ENCODE data around the gene TIMP1. TPM values are rescaled to one million over a fixed set of nuclear protein-coding genes. Genes with fewer than 3 reads are reported as not detected.

Gene TIMP1
- total RNA-seq, 2 experiments from 2014 or later: 40.3 to 48.4 TPM

DNA sequence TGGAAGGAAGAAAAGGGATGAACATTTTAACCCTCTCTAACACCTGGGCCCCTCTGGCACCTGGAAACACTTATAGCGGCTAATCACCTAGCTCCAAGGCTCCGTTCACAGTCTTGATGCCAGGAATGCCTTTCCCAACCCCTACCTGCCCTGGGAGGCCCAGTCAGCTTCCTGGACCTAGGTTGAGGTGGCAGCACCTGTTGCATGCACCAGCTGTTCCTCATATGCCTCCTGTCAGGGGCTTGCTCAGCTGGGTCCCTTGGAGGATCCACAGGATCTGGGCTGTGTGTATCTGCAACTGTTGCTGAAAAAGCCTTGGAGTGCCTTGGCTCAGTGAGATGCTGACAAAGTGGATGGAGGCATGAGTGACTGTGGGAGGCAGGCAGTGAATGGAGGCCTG, 43.1 kb downstream of the TIMP1 start:
- Mint-ChIP-seq H3K36me3 (ENCODE audit: low read depth) (peaks cover 4% of the 10 kb centered on the region), H3K4me1 (peaks cover 30% of the 10 kb centered on the region), H3K9me3 (ENCODE audit: low read depth) (no peaks in the 10 kb centered on the region), H3K27ac (no peak overlapping the region), H3K4me3 (no peak overlapping the region), H3K27me3 (no peaks in the 10 kb centered on the region)
- intact Hi-C loops (cut with DNase I, micrococcal nuclease): loop anchor here in 1 of 2 experiments (5.0 kb wide), 1 partner anchor 63 kb away; the partner anchor contains the start of gene ARAF
- ChIA-PET POLR2A (no interaction called here), CTCF (interaction anchor here (0.6 kb wide), 1 partner anchor 229 kb away, joined by 3 read pairs; no protein-coding TSS in a partner anchor)
- DNase-seq (no peak), ATAC-seq (no peak)

DNA sequence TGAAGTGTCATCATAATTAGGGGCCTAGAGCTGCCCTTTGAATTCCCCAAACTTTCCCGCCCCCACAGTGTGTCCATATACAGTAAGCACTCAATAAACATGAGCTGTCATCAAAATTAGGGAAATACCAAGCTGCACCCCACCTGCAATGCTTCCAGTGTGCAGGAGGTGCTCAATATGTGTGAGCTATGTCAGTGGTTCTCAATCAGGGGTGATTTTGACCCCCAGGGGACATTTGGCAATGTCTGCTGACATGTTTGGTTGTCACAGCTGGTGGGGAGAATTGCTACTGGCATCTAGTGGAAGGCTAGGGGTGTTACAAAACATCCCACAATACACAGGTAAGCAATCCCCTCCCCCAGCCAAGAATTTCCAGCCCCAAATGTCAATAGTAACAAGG, 46.7 kb downstream of the TIMP1 start:
- ATAC-seq (peak; percentile 33), DNase-seq (peak; percentile 35)
- no peaks in the 10 kb centered on the region for H3K27me3 Mint-ChIP-seq
- H3K9me3 Mint-ChIP-seq (ENCODE audit: low read depth): no peaks in the 10 kb centered on the region
- H3K4me1 Mint-ChIP-seq: peaks cover 23% of the 10 kb centered on the region
- H3K4me3 Mint-ChIP-seq: peak overlapping the region; percentile 54
- ChIA-PET POLR2A (no interaction called here), CTCF (interaction anchor here (0.5 to 1.2 kb wide), 3 partner anchors 15 to 438 kb away, joined by 3 to 5 read pairs (median 4); no protein-coding TSS in a partner anchor)
- H3K36me3 Mint-ChIP-seq (ENCODE audit: low read depth): peaks cover 4% of the 10 kb centered on the region
- H3K27ac Mint-ChIP-seq: peak overlapping the region; percentile 82
- intact Hi-C loops (cut with DNase I, micrococcal nuclease): loop anchor here (2.0 to 5.0 kb wide), 2 partner anchors 46 to 67 kb away; partner anchors contain the start of genes ARAF (in 1 of the 2) and TIMP1 (in 1 of the 2)

DNA sequence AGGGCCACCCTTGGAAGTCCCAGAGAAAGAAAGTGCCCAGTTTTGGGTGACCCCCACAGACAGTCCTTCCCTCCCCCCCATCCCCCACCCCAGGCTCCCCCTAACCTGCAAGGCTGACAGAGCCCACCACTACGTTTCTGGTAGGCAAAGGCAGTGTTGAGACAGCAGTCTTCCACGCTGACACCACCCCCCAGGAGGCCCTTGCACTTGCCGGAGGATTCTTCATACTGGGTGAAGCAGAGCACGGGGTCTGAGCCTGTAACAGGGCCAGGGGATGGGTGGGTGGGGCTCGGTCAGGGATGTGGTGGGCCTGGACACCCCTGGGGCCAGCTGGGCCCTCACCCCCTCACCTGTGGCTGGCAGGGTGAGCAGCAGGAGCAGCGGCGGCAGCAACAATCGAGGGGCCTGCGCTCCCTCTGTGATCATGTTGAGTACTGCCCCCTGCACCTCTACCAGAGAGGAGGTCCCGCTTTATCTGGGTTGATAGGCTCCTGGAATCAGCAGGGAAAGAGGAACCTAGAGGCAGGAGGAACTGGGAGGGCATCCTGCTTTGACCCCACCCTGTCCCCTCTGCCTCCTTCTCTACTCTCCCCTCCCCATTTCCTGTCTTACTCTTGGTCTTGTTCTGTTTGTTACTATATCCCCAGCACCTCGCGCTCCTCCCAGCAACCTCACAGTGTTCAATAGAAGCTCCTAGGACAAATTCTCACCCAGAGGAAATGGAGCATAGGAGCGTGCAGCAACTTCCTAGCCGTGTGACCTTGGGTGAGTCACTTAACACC, 47.4 kb downstream of the TIMP1 start, which contains the start of gene CFP:
CFP (minus strand) TSS at position 512 of the 782 bp plus-strand sequence; CDS start at position 426, 86 bp downstream.
- CTCF ChIA-PET: interaction anchor here (1.2 kb wide), 1 partner anchor 15 kb away, joined by 5 read pairs; no protein-coding TSS in a partner anchor

DNA sequence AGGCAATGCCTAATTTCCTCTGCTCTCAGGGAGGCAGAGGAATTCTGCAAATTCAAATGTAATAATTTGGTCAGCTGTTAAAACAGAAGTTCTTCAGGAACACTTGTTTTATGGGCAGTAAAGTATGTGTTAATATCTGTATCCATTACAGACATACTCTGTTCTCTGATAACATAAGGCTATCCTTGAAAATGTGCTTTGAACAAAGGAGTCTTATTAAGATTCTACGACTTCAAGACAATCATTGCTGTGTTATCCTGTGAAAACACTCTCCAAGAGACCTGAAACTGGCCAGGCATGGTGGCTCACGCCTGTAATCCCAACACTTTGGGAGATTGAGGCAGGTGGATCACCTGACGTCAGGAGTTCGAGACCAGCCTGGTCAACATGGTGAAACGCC, 49.4 kb downstream of the TIMP1 start:
- ChIA-PET POLR2A (no interaction called here), CTCF (interaction anchor here (1.1 kb wide), 1 partner anchor 10 kb away, joined by 4 read pairs; no protein-coding TSS in a partner anchor)
- no peaks in the 10 kb centered on the region for H3K9me3 Mint-ChIP-seq (ENCODE audit: low read depth)

More for the DNA sequence above, 47.4 kb downstream of the TIMP1 start, which contains the start of gene CFP:
- DNase-seq (peak; percentile 23), ATAC-seq (peak; percentile 71)
- POLR2A ChIA-PET: no interaction called here
- intact Hi-C loops (cut with DNase I, micrococcal nuclease): loop anchor here (2.0 to 5.0 kb wide), 2 partner anchors 47 to 67 kb away; partner anchors contain the start of genes ARAF (in 1 of the 2) and TIMP1 (in 1 of the 2)
- Mint-ChIP-seq H3K36me3 (ENCODE audit: low read depth) (peaks cover 4% of the 10 kb centered on the region), H3K27ac (peak within 1 kb of the TSS; percentile 87), H3K27me3 (no peaks in the 10 kb centered on the region), H3K9me3 (ENCODE audit: low read depth) (no peaks in the 10 kb centered on the region), H3K4me1 (peaks cover 22% of the 10 kb centered on the region), H3K4me3 (peak within 1 kb of the TSS; percentile 54)

DNA sequence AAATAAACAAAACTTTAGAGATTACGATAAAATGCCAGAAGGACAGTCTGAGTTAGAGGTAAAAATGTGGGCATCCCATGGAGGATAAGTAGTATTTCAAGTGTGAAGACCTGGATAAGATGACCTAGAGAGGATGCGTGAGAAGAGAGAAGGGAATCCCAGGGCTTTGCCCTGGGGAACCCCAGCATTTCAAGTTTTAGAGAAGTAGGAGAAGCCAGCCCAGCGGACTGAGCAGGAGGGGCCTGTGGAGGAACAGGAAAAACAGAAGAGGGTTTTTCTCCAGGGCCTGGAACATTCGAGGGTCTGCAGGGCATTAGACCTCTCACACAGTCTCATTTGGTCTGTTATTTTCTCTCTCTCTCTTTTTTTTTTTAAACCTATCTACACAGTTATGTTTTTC, 50.4 kb downstream of the TIMP1 start:
- ATAC-seq (no peak), DNase-seq (no peak)
- POLR2A ChIA-PET: no interaction called here
- H3K4me3 Mint-ChIP-seq: no peak overlapping the region
- peak overlapping the region; percentile 37 for H3K27ac Mint-ChIP-seq
- H3K9me3 Mint-ChIP-seq (ENCODE audit: low read depth): no peaks in the 10 kb centered on the region
- CTCF ChIA-PET: no interaction called here
- H3K4me1 Mint-ChIP-seq: peaks cover 31% of the 10 kb centered on the region
- H3K36me3 Mint-ChIP-seq (ENCODE audit: low read depth): peaks cover 15% of the 10 kb centered on the region
- no peaks in the 10 kb centered on the region for H3K27me3 Mint-ChIP-seq
- intact Hi-C loops (cut with DNase I, micrococcal nuclease): no loop called here

More for the DNA sequence above, 49.4 kb downstream of the TIMP1 start:
- no peak overlapping the region for H3K27ac Mint-ChIP-seq
- H3K4me1 Mint-ChIP-seq: peaks cover 26% of the 10 kb centered on the region
- peaks cover 7% of the 10 kb centered on the region for H3K36me3 Mint-ChIP-seq (ENCODE audit: low read depth)
- intact Hi-C loops (cut with DNase I, micrococcal nuclease): no loop called here
- no peak for DNase-seq
- no peaks in the 10 kb centered on the region for H3K27me3 Mint-ChIP-seq
- ATAC-seq: no peak
- no peak overlapping the region for H3K4me3 Mint-ChIP-seq

DNA sequence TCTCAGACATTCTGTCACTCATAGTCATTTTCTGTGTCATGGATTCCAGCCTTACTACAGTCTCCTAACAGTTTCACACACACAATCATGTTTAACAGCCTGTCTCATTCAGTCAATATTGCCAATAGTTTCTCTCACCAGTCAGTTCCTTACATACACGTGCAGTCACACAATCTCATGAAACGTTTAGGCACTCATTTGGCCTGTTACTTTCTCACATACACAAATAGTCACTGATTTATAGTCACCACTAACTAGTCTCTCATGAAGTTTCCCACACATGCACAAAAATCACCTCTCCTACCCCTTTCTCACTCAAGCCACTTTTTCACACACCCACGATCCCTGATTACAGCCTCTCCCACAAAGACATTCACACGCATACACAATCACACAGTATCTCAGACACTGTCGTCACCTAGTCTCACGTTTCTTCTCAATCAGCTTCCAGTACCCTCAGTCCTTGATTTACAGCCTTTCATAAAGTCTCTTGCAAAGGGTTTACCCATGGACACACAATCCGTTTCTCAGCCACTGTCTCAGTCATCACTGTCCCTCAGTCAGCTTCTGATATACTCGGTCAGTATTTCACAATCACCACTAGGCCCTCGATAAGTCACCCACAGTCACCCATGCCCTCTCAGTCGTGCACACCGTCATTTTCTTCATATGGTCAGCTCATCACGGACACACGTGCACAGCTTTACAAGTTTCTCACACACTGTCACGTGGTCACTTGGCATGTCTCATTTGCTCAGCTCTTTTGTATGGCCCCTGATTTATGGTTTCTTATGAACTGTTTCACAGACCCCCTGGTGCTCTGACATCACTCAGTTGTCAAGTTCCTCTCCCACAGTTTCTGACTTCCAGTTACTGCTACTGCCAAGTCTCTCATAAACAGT, 51.7 kb downstream of the TIMP1 start:
- intact Hi-C loops (cut with DNase I, micrococcal nuclease): no loop called here
- ATAC-seq: no peak
- H3K27ac Mint-ChIP-seq: no peak overlapping the region
- H3K4me1 Mint-ChIP-seq: peaks cover 34% of the 10 kb centered on the region
- ChIA-PET POLR2A (interaction anchor here (1.5 kb wide), 1 partner anchor 17 kb away, joined by 3 read pairs; the partner anchor contains the start of gene ELK1), CTCF (no interaction called here)
- DNase-seq: no peak
- H3K36me3 Mint-ChIP-seq (ENCODE audit: low read depth): peaks cover 25% of the 10 kb centered on the region
- H3K27me3 Mint-ChIP-seq: no peaks in the 10 kb centered on the region
- no peaks in the 10 kb centered on the region for H3K9me3 Mint-ChIP-seq (ENCODE audit: low read depth)
- no peak overlapping the region for H3K4me3 Mint-ChIP-seq

DNA sequence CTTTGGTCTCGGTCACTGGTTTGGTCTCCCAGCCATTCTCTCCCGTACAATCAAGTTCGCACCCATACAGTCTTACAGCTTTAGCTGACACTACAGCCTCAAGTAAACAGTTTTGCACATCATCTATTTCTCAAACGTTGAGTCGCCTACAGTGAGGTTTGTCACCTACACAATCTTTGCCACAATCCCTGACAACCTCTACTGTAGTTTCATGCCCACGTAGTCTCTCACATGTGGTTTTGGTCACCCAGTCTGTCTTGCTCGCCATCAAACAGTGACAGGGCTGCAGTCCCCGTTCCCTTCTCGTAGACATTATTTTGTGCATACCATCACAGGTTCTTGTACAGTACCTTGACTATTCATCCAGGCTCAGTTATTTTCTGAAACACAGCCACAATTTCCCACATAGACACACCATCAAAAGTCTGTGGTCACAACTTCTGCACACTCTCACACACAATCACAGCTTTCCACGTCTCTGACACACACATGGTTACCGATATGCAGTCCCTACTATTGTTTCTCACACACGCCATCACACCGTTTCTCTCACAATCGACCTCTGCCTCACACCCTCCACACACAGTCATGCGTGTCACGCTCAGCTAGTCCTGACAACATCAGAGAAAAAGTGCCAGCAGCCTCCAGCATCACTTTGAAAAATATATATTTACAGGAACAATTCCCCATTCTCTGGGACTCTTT, 52.8 kb downstream of the TIMP1 start:
- Mint-ChIP-seq H3K4me1 (peaks cover 35% of the 10 kb centered on the region), H3K9me3 (ENCODE audit: low read depth) (no peaks in the 10 kb centered on the region), H3K27me3 (no peaks in the 10 kb centered on the region), H3K4me3 (no peak overlapping the region), H3K36me3 (ENCODE audit: low read depth) (peaks cover 35% of the 10 kb centered on the region), H3K27ac (no peak overlapping the region)
- ChIA-PET POLR2A (interaction anchor here (1.5 kb wide), 1 partner anchor 15 kb away, joined by 3 read pairs; the partner anchor contains the start of gene ELK1), CTCF (no interaction called here)
- intact Hi-C loops (cut with DNase I, micrococcal nuclease): no loop called here
- ATAC-seq (peak; percentile 64), DNase-seq (peak; percentile 55)

Small RNA genes lying within 50 kb of the gene (microRNA-seq; reads per million reads assigned to microRNA genes)
- gene MIR4769 (ENCODE audit: borderline replicate concordance): not detected

Other genes with a start within 250 kb of the TIMP1 start
- gene ZNF157, start 211.9 kb upstream of the TIMP1 start, total RNA-seq: under 1 TPM; 0.75 to 0.79 TPM
- 10 to 100 TPM in 1 of 2 experiments, 1 to 10 TPM in 1; 9.3 to 10.9 TPM for gene ZNF41, start 99.2 kb upstream of the TIMP1 start, total RNA-seq
- 10 to 100 TPM; 58.8 to 59.2 TPM for gene ARAF, start 21.2 kb upstream of the TIMP1 start, total RNA-seq
- under 1 TPM; 0.82 to 0.98 TPM for gene SYN1, start 37.4 kb downstream of the TIMP1 start, total RNA-seq
- 1 to 10 TPM; 2.4 to 4.7 TPM for gene CFP, start 47.5 kb downstream of the TIMP1 start, total RNA-seq
- 100 to 1,000 TPM in 1 of 2 experiments, 10 to 100 TPM in 1; 96.8 to 117 TPM for gene ELK1, start 68.1 kb downstream of the TIMP1 start, total RNA-seq
- 100 to 1,000 TPM; 195 to 210 TPM for gene UXT, start 76.7 kb downstream of the TIMP1 start, total RNA-seq

Measured in activated CD4-positive, alpha-beta T cell treated with anti-CD3 and anti-CD28 coated beads for 36 hours (primary cell).